ENCODE results near the gene ROR1. TPM values are rescaled to one million over a fixed set of nuclear protein-coding genes. Genes with fewer than 3 reads are reported as not detected.

Gene ROR1
- total and polyA plus RNA-seq, 2 of the 4 experiments (the other 2 are of a cell fraction): 4.4 to 10.0 TPM

- BruUV-seq (replicated peaks): no TSS peak
- WGBS, 2 experiments (ENCODE audit: extremely low coverage in 2 of 2, insufficient read length in 1 of 2): 100% methylated on average over 1 of the region's 1 CpG; no CpG with 5 or more reads in 1 of the 2 experiments
- Histone ChIP-seq H3K27ac (ENCODE audit: insufficient read depth, low read length) (no peak overlapping the region), H3K4ac (ENCODE audit: low read depth, low read length) (no peak overlapping the region), H4K20me1 (ENCODE audit: insufficient read depth, low read length) (peaks cover 4% of the 10 kb centered on the region; the same call in 1 of the 2 replicates), H3K18ac (ENCODE audit: low read depth, low read length) (no peak overlapping the region), H3K36me3 (ENCODE audit: control insufficient read depth, insufficient read depth, low read length) (no peaks in the 10 kb centered on the region), H3K9me3 (ENCODE audit: control insufficient read depth, insufficient read depth, low read length) (no peaks in the 10 kb centered on the region), H3K79me1 (ENCODE audit: low read depth in 1 of 2, low read length in 2 of 2) (peaks cover 0 to 4% of the 10 kb centered on the region in 2 experiments; a peak in 1 of 4 replicates), H4K8ac (ENCODE audit: low read depth in 2 of 2, low read length in 2 of 2) (no peak overlapping the region), H3K14ac (replicated peaks; ENCODE audit: low read depth, low read length) (no peak overlapping the region), H2AK9ac (replicated peaks; ENCODE audit: low read depth, low read length, poor library complexity) (no peak overlapping the region), H2BK15ac (ENCODE audit: low read depth, low read length) (no peak overlapping the region), H3K23ac (ENCODE audit: low read depth, low read length) (no peak overlapping the region), H3K4me3 (ENCODE audit: insufficient read depth, low read depth, low read length) (no peak overlapping the region), H4K91ac (ENCODE audit: insufficient read depth, low read depth, low read length) (no peak overlapping the region), H2BK120ac (ENCODE audit: low read depth, low read length) (no peak overlapping the region), H3K4me2 (ENCODE audit: low read depth, low read length) (no peak overlapping the region), H2AFZ (replicated peaks; ENCODE audit: low read length, poor library complexity) (no peak overlapping the region), H3K9me1 (ENCODE audit: insufficient read depth, low read length) (peaks cover 3% of the 10 kb centered on the region; the same call in 1 of the 2 replicates), H3K4me1 (ENCODE audit: control insufficient read depth, insufficient read depth, low read length) (peaks cover 6% of the 10 kb centered on the region; the same call in 1 of the 2 replicates), H2AK5ac (ENCODE audit: low read depth, low read length) (no peak overlapping the region), H2BK20ac (ENCODE audit: low read depth, low read length) (no peak overlapping the region), H3K27me3 (ENCODE audit: control insufficient read depth, insufficient read depth, low read length) (no peaks in the 10 kb centered on the region), H3K9ac (ENCODE audit: low read depth, low read length) (no peak overlapping the region), H4K5ac (ENCODE audit: low read depth, low read length) (no peak overlapping the region), H2BK5ac (ENCODE audit: low read depth, low read length, poor library complexity, severe bottlenecking) (no peak overlapping the region), H3K56ac (ENCODE audit: extremely low read depth, insufficient read depth, low read length) (no peak overlapping the region)
- in situ Hi-C loops (cut with MboI; ENCODE audit: low sequenced_read_pairs) (no loop called here), dilution Hi-C loops (cut with HindIII; ENCODE audit: low sequenced_read_pairs, unreplicated experiment) (no loop called here), intact Hi-C loops (cut with micrococcal nuclease) (loop anchor here (5.0 kb wide), 1 partner anchor 54 kb away; no protein-coding TSS in a partner anchor)
- ChIA-PET CTCF (no interaction called here), POLR2A (ENCODE audit: unreplicated experiment) (no interaction called here)
- TF ChIP-seq NFE2L2 (IDR thresholded peaks at IDR 0.05; ENCODE audit: low read depth, low read length) (no peak), MAZ (IDR thresholded peaks at IDR 0.05; ENCODE audit: borderline replicate concordance, low read depth, low read length) (no peak), CHD1 (IDR thresholded peaks at IDR 0.05; ENCODE audit: low read depth, low read length) (no peak), FOS (IDR thresholded peaks at IDR 0.05; ENCODE audit: low read depth, low read length) (no peak), POLR2A (IDR thresholded peaks at IDR 0.05; ENCODE audit: low read depth, low read length) (no peak), ELK1 (IDR thresholded peaks at IDR 0.05; ENCODE audit: borderline replicate concordance, low read depth, low read length) (no peak), RCOR1 (IDR thresholded peaks at IDR 0.05; ENCODE audit: insufficient replicate concordance, low read length) (no peak), BHLHE40 (IDR thresholded peaks at IDR 0.05; ENCODE audit: low read depth, low read length) (no peak), MXI1 (IDR thresholded peaks at IDR 0.05; ENCODE audit: borderline replicate concordance, low read depth, low read length) (no peak), USF2 (IDR thresholded peaks at IDR 0.05; ENCODE audit: low read depth, low read length) (no peak), CTCF (conservative IDR thresholded peaks at IDR 0.05; ENCODE audit: low read depth, low read length) (no peak), MAFK (IDR thresholded peaks at IDR 0.05; ENCODE audit: low read depth, low read length) (no peak)
- ATAC-seq (ENCODE audit: low read depth): no peak
- no peak for DNase-seq
These were observed 57.6 kb downstream of the ROR1 start for GRCh38 chr1:63831409-63831808.
